Effector memory CD8-positive, alpha-beta T cell (primary cell): Measurements from ENCODE around the gene GLRB.

Experiments
- ATAC-seq: fragments of 150-1000 bp; cut with Tn5 transposase; replicated peaks from 2 replicates; pipeline ENCODE4 v1.10.0; 2021; ENCODE audit warnings: mild to moderate bottlenecking, moderate library complexity
- DNase-seq, 3 experiments: peaks; one replicate each; pipeline ENCODE4 v3.0.0; 2021
- H3K27ac Mint-ChIP-seq, 2 donors: one replicate each; pipeline ENCODE4 v1.8.0; 2022; ENCODE audit warnings: mild to moderate bottlenecking in 2 of 2, mixed read lengths in 2 of 2, moderate library complexity in 2 of 2
- H3K27me3 Mint-ChIP-seq, 2 donors: one replicate each; pipeline ENCODE4 v1.8.0; 2022; ENCODE audit warnings: mixed read lengths in 2 of 2
- H3K36me3 Mint-ChIP-seq: one replicate; pipeline ENCODE4 v1.8.0; 2022; ENCODE audit warnings: mild to moderate bottlenecking, moderate library complexity, mixed read lengths; ENCODE audit not compliant: insufficient read depth
- H3K4me1 Mint-ChIP-seq, 2 donors: one replicate each; pipeline ENCODE4 v1.8.0; 2022; ENCODE audit warnings: low read depth in 2 of 2, mixed read lengths in 2 of 2
- H3K4me3 Mint-ChIP-seq, 2 donors: one replicate each; pipeline ENCODE4 v1.8.0; 2022; ENCODE audit warnings: mild to moderate bottlenecking in 2 of 2, mixed read lengths in 2 of 2, moderate library complexity in 2 of 2
- H3K9me3 Mint-ChIP-seq, 2 donors: one replicate each; pipeline ENCODE4 v1.8.0; 2022; ENCODE audit warnings: mixed read lengths in 2 of 2

The GLRB gene

GRCh38 chr4:157080605-157081004 is 4.7 kb downstream of the GLRB start:
- no peak overlapping the region for H3K4me3 Mint-ChIP-seq
- ATAC-seq = no peak
- no peak overlapping the region for H3K27ac Mint-ChIP-seq

GRCh38 chr4:157095716-157096115 is 19.8 kb downstream of the GLRB start:
- Mint-ChIP-seq H3K27ac (no peak overlapping the region), H3K27me3 (no peaks in the 10 kb centered on the region), H3K9me3 (peaks cover 12 to 24% of the 10 kb centered on the region in 2 donors), H3K36me3 (peaks cover 4% of the 10 kb centered on the region), H3K4me1 (no peaks in the 10 kb centered on the region), H3K4me3 (no peak overlapping the region)
- no peak for ATAC-seq
- DNase-seq = no peak

More at GRCh38 chr4:157080605-157081004, 4.7 kb downstream of the GLRB start:
- H3K36me3 Mint-ChIP-seq = no peaks in the 10 kb centered on the region
- H3K9me3 Mint-ChIP-seq = peaks cover 6 to 7% of the 10 kb centered on the region in 2 donors
- no peaks in the 10 kb centered on the region for H3K27me3 Mint-ChIP-seq
- DNase-seq = no peak
- no peaks in the 10 kb centered on the region for H3K4me1 Mint-ChIP-seq

- ATAC-seq (no peak), DNase-seq (no peak)
- H3K36me3 Mint-ChIP-seq = peaks cover 4% of the 10 kb centered on the region
- H3K27ac Mint-ChIP-seq = no peak overlapping the region
- no peaks in the 10 kb centered on the region for H3K4me1 Mint-ChIP-seq
- no peaks in the 10 kb centered on the region for H3K27me3 Mint-ChIP-seq
- no peak overlapping the region for H3K4me3 Mint-ChIP-seq
- H3K9me3 Mint-ChIP-seq = peaks cover 12 to 23% of the 10 kb centered on the region in 2 donors
These were observed 20.5 kb downstream of the GLRB start for GRCh38 chr4:157096439-157096838.

GRCh38 chr4:157099506-157099905 is 23.6 kb downstream of the GLRB start:
- no peaks in the 10 kb centered on the region for H3K27me3 Mint-ChIP-seq
- no peaks in the 10 kb centered on the region for H3K4me1 Mint-ChIP-seq
- no peak overlapping the region for H3K27ac Mint-ChIP-seq
- H3K9me3 Mint-ChIP-seq = peaks cover 10 to 17% of the 10 kb centered on the region in 2 donors
- peaks cover 4% of the 10 kb centered on the region for H3K36me3 Mint-ChIP-seq
- DNase-seq = no peak
- ATAC-seq = no peak
- H3K4me3 Mint-ChIP-seq = no peak overlapping the region

- H3K27ac Mint-ChIP-seq = no peak overlapping the region
- H3K4me1 Mint-ChIP-seq = no peaks in the 10 kb centered on the region
- no peak overlapping the region for H3K4me3 Mint-ChIP-seq
- DNase-seq = no peak
- H3K36me3 Mint-ChIP-seq = no peaks in the 10 kb centered on the region
- H3K27me3 Mint-ChIP-seq = no peaks in the 10 kb centered on the region
- no peaks in the 10 kb centered on the region for H3K9me3 Mint-ChIP-seq
- ATAC-seq = no peak
These were observed 28.6 kb downstream of the GLRB start for GRCh38 chr4:157104541-157104940.

- Mint-ChIP-seq H3K9me3 (peaks cover 8 to 19% of the 10 kb centered on the region in 2 donors), H3K27ac (no peak overlapping the region), H3K4me3 (no peak overlapping the region), H3K4me1 (no peaks in the 10 kb centered on the region), H3K36me3 (no peaks in the 10 kb centered on the region), H3K27me3 (no peaks in the 10 kb centered on the region)
- DNase-seq (no peak), ATAC-seq (no peak)
These were observed 38.7 kb downstream of the GLRB start for GRCh38 chr4:157114671-157115070.

- no peak overlapping the region for H3K27ac Mint-ChIP-seq
- peaks cover 6 to 19% of the 10 kb centered on the region in 2 donors for H3K9me3 Mint-ChIP-seq
- no peaks in the 10 kb centered on the region for H3K27me3 Mint-ChIP-seq
- DNase-seq (no peak), ATAC-seq (no peak)
- H3K4me1 Mint-ChIP-seq = no peaks in the 10 kb centered on the region
- H3K4me3 Mint-ChIP-seq = no peak overlapping the region
- H3K36me3 Mint-ChIP-seq = no peaks in the 10 kb centered on the region
These were observed 39.8 kb downstream of the GLRB start for GRCh38 chr4:157115613-157116335.

GRCh38 chr4:157121401-157121800 is 45.5 kb downstream of the GLRB start:
- DNase-seq (no peak), ATAC-seq (no peak)
- no peak overlapping the region for H3K4me3 Mint-ChIP-seq
- H3K27me3 Mint-ChIP-seq = no peaks in the 10 kb centered on the region
- H3K4me1 Mint-ChIP-seq = no peaks in the 10 kb centered on the region
- H3K9me3 Mint-ChIP-seq = peaks cover 0 to 5% of the 10 kb centered on the region in 2 donors
- no peak overlapping the region for H3K27ac Mint-ChIP-seq
- H3K36me3 Mint-ChIP-seq = no peaks in the 10 kb centered on the region

GRCh38 chr4:157127571-157127970 is 51.6 kb downstream of the GLRB start:
- DNase-seq (no peak), ATAC-seq (no peak)
- Mint-ChIP-seq H3K4me3 (no peak overlapping the region), H3K27ac (no peak overlapping the region), H3K9me3 (peaks cover 2 to 14% of the 10 kb centered on the region in 2 donors), H3K4me1 (no peaks in the 10 kb centered on the region), H3K36me3 (no peaks in the 10 kb centered on the region), H3K27me3 (no peaks in the 10 kb centered on the region)

- DNase-seq (no peak), ATAC-seq (no peak)
- Mint-ChIP-seq H3K4me3 (no peak overlapping the region), H3K27me3 (no peaks in the 10 kb centered on the region), H3K27ac (no peak overlapping the region), H3K36me3 (no peaks in the 10 kb centered on the region), H3K4me1 (no peaks in the 10 kb centered on the region), H3K9me3 (peaks cover 0 to 15% of the 10 kb centered on the region in 2 donors)
These were observed 52.4 kb downstream of the GLRB start for GRCh38 chr4:157128395-157128794.

GRCh38 chr4:157141976-157142375 is 66.0 kb downstream of the GLRB start:
- DNase-seq = no peak
- no peaks in the 10 kb centered on the region for H3K4me1 Mint-ChIP-seq
- no peaks in the 10 kb centered on the region for H3K36me3 Mint-ChIP-seq
- no peak overlapping the region for H3K27ac Mint-ChIP-seq
- no peak for ATAC-seq
- H3K9me3 Mint-ChIP-seq = peaks cover 4 to 12% of the 10 kb centered on the region in 2 donors
- H3K4me3 Mint-ChIP-seq = no peak overlapping the region
- no peaks in the 10 kb centered on the region for H3K27me3 Mint-ChIP-seq

GRCh38 chr4:157143369-157143768 is 67.4 kb downstream of the GLRB start:
- ATAC-seq (no peak), DNase-seq (no peak)
- Mint-ChIP-seq H3K9me3 (peaks cover 7 to 18% of the 10 kb centered on the region in 2 donors), H3K27ac (no peak overlapping the region), H3K4me3 (no peak overlapping the region), H3K4me1 (no peaks in the 10 kb centered on the region), H3K36me3 (no peaks in the 10 kb centered on the region), H3K27me3 (no peaks in the 10 kb centered on the region)

- Mint-ChIP-seq H3K27me3 (no peaks in the 10 kb centered on the region), H3K4me1 (no peaks in the 10 kb centered on the region), H3K36me3 (no peaks in the 10 kb centered on the region), H3K27ac (no peak overlapping the region), H3K4me3 (no peak overlapping the region), H3K9me3 (peaks cover 14 to 20% of the 10 kb centered on the region in 2 donors)
- no peak for ATAC-seq
- DNase-seq = no peak
These were observed 75.8 kb downstream of the GLRB start for GRCh38 chr4:157151711-157152110.

GRCh38 chr4:157165935-157166610 is 90.1 kb downstream of the GLRB start:
- Mint-ChIP-seq H3K27me3 (no peaks in the 10 kb centered on the region), H3K4me1 (no peaks in the 10 kb centered on the region), H3K4me3 (no peak overlapping the region), H3K27ac (no peak overlapping the region), H3K36me3 (no peaks in the 10 kb centered on the region), H3K9me3 (peaks cover 8 to 11% of the 10 kb centered on the region in 2 donors)
- no peak for ATAC-seq
- DNase-seq = no peak
